Activated naive CD8-positive, alpha-beta T cell treated with anti-CD3 and anti-CD28 coated beads for 36 hours (primary cell): ENCODE data around the gene RIMKLA. TPM values are rescaled to one million over a fixed set of nuclear protein-coding genes. Genes with fewer than 3 reads are reported as not detected.

Experiments used
- DNase-seq: peaks from one replicate; pipeline ENCODE4 v3.0.0; 2021
- H3K27ac Mint-ChIP-seq: one replicate; pipeline ENCODE4 v1.8.0; 2022; ENCODE audit warnings: mild to moderate bottlenecking, moderate library complexity, mixed read lengths
- H3K27me3 Mint-ChIP-seq: one replicate; pipeline ENCODE4 v1.8.0; 2022; ENCODE audit warnings: mild to moderate bottlenecking, mixed read lengths
- H3K36me3 Mint-ChIP-seq: one replicate; pipeline ENCODE4 v1.8.0; 2021; ENCODE audit warnings: mild to moderate bottlenecking, mixed read lengths
- H3K4me1 Mint-ChIP-seq: one replicate; pipeline ENCODE4 v1.8.0; 2021; ENCODE audit warnings: mixed read lengths
- H3K4me3 Mint-ChIP-seq: one replicate; pipeline ENCODE4 v1.8.0; 2022; ENCODE audit warnings: mild to moderate bottlenecking, moderate library complexity, mixed read lengths
- H3K9me3 Mint-ChIP-seq: one replicate; pipeline ENCODE4 v1.8.0; 2022; ENCODE audit warnings: mixed read lengths
- total RNA-seq, 2 experiments: library from RNA; stranded (reverse); gene quantifications; one replicate each; pipeline ENCODE4 v1.2.3, GENCODE V29; 2021

The RIMKLA gene
- total RNA-seq, 2 experiments from 2014 or later: 6.3 to 8.1 TPM

DNA sequence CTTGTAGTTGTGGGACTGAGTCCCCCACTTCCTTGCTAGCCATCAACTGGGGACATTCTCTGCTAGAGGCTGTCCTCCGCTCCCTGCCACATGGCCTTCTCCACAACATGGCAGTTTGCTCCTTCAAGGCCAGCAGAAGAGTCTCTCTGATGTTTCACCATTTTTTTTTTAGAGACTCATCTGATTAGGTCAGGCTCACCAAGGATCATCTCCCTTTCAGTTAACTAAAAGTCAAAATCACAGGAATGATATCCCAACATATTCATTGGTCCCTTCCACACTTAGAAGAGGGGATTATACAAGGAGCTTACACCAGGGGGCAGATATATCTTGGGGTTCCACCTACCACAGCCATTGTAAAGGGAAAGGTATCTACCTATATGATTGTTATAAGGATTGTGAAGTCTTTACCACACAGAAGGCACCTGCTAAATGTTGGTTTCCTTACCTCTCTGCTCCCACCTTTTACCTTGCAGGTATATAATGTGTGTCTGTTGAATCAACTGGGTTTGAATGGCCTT is 23.3 kb downstream of the RIMKLA start:
- Mint-ChIP-seq H3K4me3 (no peak overlapping the region), H3K9me3 (no peaks in the 10 kb centered on the region), H3K36me3 (peaks cover 2% of the 10 kb centered on the region), H3K4me1 (no peaks in the 10 kb centered on the region), H3K27me3 (peaks cover 7% of the 10 kb centered on the region), H3K27ac (no peak overlapping the region)
- DNase-seq: no peak

DNA sequence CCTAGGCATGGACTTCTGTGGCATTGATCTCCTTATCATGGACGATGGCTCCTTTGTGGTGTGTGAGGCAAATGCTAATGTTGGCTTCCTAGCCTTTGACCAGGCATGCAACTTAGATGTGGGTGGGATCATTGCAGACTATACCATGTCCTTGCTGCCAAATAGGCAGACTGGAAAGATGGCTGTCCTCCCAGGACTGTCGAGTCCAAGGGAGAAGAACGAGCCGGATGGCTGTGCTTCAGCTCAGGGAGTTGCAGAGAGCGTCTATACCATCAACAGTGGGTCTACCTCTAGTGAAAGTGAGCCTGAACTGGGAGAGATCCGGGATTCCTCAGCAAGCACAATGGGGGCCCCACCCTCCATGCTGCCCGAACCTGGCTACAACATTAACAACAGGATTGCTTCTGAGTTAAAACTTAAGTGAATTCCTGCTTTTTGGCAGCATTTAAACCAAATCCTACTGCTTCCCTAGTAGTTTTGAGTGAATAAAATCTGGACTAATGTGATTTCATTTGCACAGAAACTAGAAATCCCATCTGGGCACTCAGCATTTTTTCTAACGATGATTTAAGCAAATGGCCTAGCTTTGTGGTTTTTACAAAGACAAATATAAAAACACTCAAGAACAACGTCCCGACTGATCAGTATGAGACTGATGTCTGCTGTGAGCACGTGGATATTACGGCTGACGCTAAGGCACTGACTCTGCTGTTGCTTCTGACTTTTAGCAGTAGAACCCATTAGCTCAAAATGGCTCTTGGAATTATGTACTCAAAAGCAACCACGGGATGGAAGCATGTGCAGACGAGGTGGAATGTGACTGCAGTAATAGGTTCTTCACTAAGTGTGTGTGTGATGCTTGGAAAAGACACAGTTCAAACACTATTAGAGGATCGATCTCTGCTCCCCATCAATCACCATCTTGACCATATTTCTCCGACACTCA is 34.2 kb downstream of the RIMKLA start:
- no peak overlapping the region for H3K4me3 Mint-ChIP-seq
- no peak overlapping the region for H3K27ac Mint-ChIP-seq
- H3K4me1 Mint-ChIP-seq: no peaks in the 10 kb centered on the region
- H3K9me3 Mint-ChIP-seq: no peaks in the 10 kb centered on the region
- H3K27me3 Mint-ChIP-seq: no peaks in the 10 kb centered on the region
- DNase-seq: no peak
- peaks cover 2% of the 10 kb centered on the region for H3K36me3 Mint-ChIP-seq

DNA sequence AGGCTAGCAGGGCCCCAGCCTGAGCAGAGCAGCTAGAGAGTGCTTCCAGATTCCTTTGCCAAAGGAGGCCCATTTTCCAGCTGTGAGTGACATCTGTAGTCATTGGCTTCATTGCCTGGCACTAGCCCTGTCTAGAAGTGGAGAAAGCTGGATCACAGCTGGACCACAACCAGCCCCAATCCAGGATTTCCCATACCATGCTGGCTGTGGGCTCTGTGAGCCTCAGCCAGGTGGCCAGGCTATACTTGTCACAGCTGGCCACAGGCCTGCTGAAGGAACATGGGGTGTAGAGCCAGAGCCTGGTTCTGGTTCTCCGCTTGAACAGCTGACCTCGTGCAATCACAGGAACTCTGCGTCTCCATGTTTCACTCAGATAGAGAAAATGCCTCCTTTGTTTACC is 36.6 kb downstream of the RIMKLA start:
- H3K27me3 Mint-ChIP-seq: no peaks in the 10 kb centered on the region
- H3K27ac Mint-ChIP-seq: no peak overlapping the region
- no peaks in the 10 kb centered on the region for H3K4me1 Mint-ChIP-seq
- no peak for DNase-seq
- no peaks in the 10 kb centered on the region for H3K9me3 Mint-ChIP-seq
- peaks cover 2% of the 10 kb centered on the region for H3K36me3 Mint-ChIP-seq
- no peak overlapping the region for H3K4me3 Mint-ChIP-seq

DNA sequence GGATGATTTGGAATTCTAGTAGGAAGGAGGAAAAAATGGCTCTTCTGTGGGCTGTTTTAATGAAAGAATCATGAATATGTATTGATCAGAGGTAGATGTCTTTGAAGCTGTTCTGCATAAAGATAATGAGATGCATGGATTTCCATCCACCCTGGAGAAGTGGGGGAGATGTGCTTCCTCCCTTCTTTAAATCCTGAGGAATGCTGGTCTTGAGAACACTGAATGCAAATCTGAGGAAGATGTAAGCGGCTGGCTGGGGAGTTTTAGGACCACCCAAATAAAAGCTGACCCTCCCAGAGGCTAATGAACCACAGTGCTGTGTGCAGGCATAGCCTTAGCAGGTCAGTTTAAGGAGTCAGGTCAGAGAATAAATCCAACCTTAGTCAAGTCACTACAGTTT is 37.9 kb downstream of the RIMKLA start:
- H3K4me1 Mint-ChIP-seq: no peaks in the 10 kb centered on the region
- H3K27ac Mint-ChIP-seq: no peak overlapping the region
- no peak for DNase-seq
- no peak overlapping the region for H3K4me3 Mint-ChIP-seq
- H3K27me3 Mint-ChIP-seq: no peaks in the 10 kb centered on the region
- H3K36me3 Mint-ChIP-seq: peaks cover 2% of the 10 kb centered on the region
- no peaks in the 10 kb centered on the region for H3K9me3 Mint-ChIP-seq

DNA sequence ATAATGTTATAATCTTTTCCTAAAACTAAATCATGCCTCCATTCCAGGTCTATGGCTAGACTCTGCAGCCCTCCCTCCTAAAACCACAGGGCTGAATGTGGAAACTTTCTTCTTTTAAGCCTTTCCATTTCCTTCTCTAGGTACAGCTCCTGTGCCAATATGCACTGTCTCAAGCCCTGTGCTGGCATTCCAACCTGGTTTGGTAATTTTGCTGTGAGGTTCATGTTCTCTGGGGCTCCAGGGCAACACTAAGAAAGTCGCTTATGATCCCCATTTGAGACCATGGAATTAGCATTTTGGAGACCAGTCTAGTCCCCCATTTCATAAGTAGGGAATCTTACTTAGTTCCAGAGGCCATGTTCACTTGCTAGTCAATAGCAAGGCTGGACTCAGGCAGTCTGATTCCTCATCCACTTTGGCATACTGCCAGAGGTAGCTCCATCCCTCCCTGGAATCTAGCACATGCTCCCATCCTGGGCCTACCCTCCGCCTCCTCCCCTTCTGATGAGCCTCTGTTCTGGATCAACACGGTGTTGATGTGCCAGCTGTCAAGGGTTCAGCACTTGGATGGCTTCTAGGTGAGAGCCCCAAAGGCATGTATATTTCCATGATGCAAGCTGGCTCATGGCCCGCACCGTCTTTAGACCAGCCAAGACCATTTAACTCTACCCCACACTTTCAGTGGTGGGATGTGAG is 38.7 kb downstream of the RIMKLA start:
- Mint-ChIP-seq H3K4me3 (no peak overlapping the region), H3K36me3 (peaks cover 2% of the 10 kb centered on the region), H3K27me3 (no peaks in the 10 kb centered on the region), H3K4me1 (no peaks in the 10 kb centered on the region), H3K9me3 (no peaks in the 10 kb centered on the region), H3K27ac (no peak overlapping the region)
- DNase-seq: no peak

DNA sequence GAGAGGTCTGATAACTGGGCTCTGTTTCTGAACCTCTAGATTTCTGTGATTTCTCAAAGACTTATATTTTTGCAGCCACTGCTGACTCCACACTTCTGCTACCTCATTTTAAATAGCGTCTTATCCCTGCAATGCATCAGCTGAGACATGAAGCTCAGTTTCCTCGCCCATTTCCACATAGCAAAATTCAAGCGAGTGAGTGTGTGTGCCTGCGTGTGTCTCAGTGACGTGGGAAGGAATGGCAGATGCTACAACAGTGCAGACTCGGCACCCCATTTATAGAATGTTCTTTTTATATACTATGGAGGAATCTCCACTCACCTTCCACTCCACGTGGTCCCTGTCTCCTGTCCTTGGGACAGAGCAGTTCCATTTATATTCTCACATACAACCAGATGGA is 39.5 kb downstream of the RIMKLA start:
- H3K27me3 Mint-ChIP-seq: no peaks in the 10 kb centered on the region
- no peak for DNase-seq
- no peaks in the 10 kb centered on the region for H3K36me3 Mint-ChIP-seq
- no peaks in the 10 kb centered on the region for H3K9me3 Mint-ChIP-seq
- H3K27ac Mint-ChIP-seq: no peak overlapping the region
- no peak overlapping the region for H3K4me3 Mint-ChIP-seq
- no peaks in the 10 kb centered on the region for H3K4me1 Mint-ChIP-seq

DNA sequence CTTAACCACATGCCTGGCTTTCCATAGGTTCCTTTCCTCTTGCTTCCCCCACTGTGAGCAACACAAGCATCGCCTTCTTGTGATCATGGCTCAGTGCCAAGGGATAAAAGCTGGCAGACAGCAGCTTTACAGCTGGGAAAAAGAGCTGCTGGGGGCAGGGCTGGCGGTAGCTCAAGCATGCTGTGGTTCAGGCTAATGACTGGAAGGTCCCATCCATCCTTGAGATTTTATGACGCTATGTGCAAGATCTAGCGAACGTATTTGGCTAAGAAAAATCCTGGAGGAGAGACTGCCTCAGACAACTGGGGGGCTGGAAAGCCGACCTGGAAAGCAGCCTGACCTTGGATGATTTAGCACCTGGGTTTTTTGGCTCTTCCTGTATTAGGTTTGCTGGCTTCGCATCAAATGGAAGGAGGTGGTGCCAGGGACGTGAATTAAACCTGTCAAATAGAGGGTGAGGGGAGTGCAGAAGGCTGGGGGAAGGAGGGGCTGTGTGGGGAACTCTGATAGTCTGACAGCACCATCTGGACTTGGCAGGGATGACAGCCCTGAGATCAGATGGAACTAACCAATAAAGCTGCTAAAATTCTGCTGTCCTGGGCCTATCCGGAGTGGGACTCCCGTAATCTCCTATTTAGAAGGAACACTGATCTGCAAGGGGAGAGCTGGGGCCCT is 40.5 kb downstream of the RIMKLA start:
- H3K4me1 Mint-ChIP-seq: no peaks in the 10 kb centered on the region
- H3K27ac Mint-ChIP-seq: no peak overlapping the region
- no peak for DNase-seq
- H3K36me3 Mint-ChIP-seq: no peaks in the 10 kb centered on the region
- H3K4me3 Mint-ChIP-seq: no peak overlapping the region
- H3K9me3 Mint-ChIP-seq: no peaks in the 10 kb centered on the region
- no peaks in the 10 kb centered on the region for H3K27me3 Mint-ChIP-seq

DNA sequence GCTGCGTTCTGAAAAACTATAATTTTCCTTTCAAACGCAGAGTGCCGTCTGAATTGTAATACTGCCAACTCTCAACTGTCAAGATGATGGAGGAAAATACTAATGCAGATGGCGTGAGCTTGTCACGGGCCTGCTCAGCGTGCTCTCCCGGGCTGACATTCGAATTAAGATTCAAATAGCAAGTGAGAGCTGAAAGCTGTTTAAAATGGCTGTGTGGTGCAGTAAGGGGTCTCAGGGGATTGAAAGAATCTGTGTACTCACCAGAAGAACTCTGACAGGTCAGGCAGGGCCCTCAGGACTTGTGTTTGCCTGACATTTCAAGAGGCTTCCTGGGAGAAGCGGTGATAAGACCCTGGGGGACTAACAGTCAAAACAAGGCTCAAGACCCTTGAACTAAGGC is 42.1 kb downstream of the RIMKLA start:
- DNase-seq: no peak
- Mint-ChIP-seq H3K4me3 (no peak overlapping the region), H3K36me3 (no peaks in the 10 kb centered on the region), H3K4me1 (no peaks in the 10 kb centered on the region), H3K27me3 (no peaks in the 10 kb centered on the region), H3K9me3 (no peaks in the 10 kb centered on the region), H3K27ac (no peak overlapping the region)

DNA sequence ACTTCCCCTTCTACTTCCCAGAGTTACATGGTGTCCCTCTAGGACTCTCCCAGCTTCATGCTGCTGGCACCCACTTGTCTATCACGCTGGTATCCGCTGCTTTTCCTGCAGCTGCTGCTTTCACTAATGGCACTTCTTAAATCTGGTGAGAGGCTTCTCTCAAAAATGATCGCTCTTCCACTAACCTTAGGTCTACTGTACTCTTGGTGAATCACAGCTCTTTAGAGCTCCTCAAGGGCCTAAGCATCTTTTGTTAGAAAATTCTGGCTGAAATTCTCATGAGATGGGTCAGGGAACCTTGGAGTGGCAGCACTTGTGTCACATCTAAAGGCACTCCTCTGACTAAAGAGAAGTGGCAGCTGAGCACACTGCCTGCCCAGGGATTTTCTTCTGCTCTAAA is 43.1 kb downstream of the RIMKLA start:
- H3K27me3 Mint-ChIP-seq: no peaks in the 10 kb centered on the region
- H3K27ac Mint-ChIP-seq: no peak overlapping the region
- DNase-seq: no peak
- H3K4me3 Mint-ChIP-seq: no peak overlapping the region
- H3K36me3 Mint-ChIP-seq: no peaks in the 10 kb centered on the region
- H3K4me1 Mint-ChIP-seq: no peaks in the 10 kb centered on the region
- H3K9me3 Mint-ChIP-seq: no peaks in the 10 kb centered on the region

DNA sequence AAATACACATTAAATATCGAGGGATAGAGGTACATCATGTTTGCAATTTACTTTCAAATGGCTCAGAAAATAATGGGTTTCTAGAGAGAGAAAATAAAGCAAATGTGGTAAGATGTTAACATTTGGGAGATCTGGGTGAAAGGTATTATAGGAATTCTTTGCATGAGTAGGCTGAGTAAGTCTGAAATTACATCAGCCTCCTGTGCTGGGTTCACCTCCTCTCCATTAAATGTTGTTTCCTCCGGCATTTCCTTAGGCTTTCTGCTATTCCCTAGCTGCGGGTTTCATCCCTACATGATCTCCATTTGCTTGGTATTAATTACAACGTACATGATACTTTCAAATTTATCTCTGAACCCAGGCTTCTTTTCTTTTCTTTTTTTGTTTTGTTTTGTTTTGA is 43.6 kb downstream of the RIMKLA start:
- H3K27me3 Mint-ChIP-seq: no peaks in the 10 kb centered on the region
- DNase-seq: no peak
- H3K4me3 Mint-ChIP-seq: no peak overlapping the region
- no peak overlapping the region for H3K27ac Mint-ChIP-seq
- H3K9me3 Mint-ChIP-seq: no peaks in the 10 kb centered on the region
- H3K4me1 Mint-ChIP-seq: no peaks in the 10 kb centered on the region
- H3K36me3 Mint-ChIP-seq: no peaks in the 10 kb centered on the region

DNA sequence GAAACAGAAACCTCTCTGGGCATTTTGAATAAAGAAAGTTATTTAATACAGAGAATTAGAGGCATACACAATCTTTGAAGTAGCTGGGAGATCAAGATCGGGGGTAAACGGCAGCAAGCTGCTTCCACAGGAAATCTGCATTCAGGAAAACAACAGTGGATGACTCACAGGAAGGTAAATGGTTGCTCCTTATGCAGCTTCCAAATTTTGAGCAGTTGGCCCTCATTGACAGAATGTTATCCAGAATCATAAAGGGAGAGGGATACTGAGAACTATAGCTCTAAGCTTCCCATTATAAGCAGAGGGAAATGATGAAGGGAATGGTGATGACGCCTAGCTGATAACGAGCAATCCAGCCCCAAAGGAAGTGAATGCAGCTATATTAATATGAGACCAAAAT is 46.6 kb downstream of the RIMKLA start:
- Mint-ChIP-seq H3K27me3 (no peaks in the 10 kb centered on the region), H3K27ac (no peak overlapping the region), H3K9me3 (no peaks in the 10 kb centered on the region), H3K4me1 (no peaks in the 10 kb centered on the region), H3K4me3 (no peak overlapping the region), H3K36me3 (no peaks in the 10 kb centered on the region)
- no peak for DNase-seq

DNA sequence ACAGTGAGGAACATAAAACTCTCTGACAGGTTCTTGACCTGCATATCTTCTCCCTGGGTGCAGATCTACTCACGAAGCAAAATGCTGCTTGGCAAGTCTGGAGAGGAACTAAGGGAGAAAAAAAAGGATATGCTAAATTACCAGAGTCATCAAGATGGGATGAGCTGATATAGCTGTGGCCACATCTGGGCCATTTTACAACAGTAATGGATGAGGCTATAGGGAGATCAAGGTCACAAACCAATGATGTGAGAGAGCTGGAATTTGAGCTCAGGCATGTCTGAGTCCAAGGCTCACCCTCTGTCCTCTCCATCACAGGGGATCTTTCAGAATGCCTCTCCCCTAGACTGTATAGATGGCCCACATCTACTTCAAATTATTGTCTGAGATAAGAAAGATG is 49.0 kb downstream of the RIMKLA start:
- DNase-seq: no peak
- no peaks in the 10 kb centered on the region for H3K36me3 Mint-ChIP-seq
- no peaks in the 10 kb centered on the region for H3K4me1 Mint-ChIP-seq
- no peak overlapping the region for H3K4me3 Mint-ChIP-seq
- H3K9me3 Mint-ChIP-seq: no peaks in the 10 kb centered on the region
- no peak overlapping the region for H3K27ac Mint-ChIP-seq
- no peaks in the 10 kb centered on the region for H3K27me3 Mint-ChIP-seq

DNA sequence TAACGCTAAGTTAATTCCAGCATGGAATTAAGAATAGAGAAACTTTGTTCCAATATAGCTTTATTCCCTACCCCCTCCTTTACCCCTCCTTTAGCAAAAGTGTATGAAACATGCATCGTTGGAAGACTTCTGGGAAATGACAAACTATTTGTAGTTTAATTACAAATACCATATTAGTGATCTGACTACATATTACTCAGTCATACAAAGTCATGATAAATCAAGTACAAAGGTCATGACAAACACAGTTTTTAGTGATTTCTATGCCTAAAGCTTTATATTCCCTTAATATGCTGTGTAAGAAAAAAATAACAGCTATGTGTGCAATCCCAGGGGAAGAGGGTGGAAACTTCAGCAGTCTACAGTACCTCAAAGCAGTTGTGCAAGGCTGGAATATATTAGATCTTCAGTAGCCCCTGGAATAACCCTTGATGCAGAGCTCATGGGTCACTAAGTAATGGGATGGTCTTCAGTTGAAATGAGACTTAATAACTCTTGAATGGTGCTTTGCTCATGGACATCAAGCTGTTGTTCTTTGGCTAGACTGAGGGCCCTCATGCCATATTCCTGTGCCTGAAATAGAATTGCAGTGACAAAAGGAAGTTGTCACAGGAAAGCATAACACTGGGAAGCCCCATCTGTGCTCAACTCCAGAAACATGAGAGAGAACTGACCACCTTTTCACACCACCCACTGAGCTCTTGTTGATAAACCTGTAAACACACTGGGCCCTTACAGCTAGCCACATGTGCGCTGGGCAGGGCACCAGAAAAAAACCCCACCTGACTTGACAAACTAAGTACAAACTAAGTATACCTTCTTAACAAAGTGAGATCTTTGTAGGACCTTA is 49.9 kb downstream of the RIMKLA start:
- H3K27ac Mint-ChIP-seq: no peak overlapping the region
- H3K4me1 Mint-ChIP-seq: no peaks in the 10 kb centered on the region
- H3K4me3 Mint-ChIP-seq: no peak overlapping the region
- no peaks in the 10 kb centered on the region for H3K27me3 Mint-ChIP-seq
- no peak for DNase-seq
- no peaks in the 10 kb centered on the region for H3K36me3 Mint-ChIP-seq
- no peaks in the 10 kb centered on the region for H3K9me3 Mint-ChIP-seq

DNA sequence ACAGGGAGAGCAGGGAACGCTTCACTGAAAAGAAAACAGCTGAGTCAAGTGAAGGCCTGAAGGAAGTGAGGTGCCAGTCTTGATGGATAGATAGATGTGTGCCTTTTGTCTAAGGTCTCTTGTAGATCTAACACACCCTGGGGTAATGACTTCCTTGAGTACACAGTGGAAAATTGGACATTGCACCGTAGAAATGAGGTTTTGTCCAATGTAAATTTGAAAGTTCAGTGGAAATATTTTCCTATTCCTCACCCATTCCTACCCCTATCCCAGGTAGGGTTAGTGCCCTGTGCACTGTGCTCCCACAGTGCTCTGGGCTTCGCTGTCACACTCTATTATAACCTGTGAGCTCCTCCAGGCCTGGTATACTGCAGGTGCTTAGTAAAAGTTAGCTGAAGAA is 50.9 kb downstream of the RIMKLA start:
- DNase-seq: no peak
- no peak overlapping the region for H3K27ac Mint-ChIP-seq
- no peaks in the 10 kb centered on the region for H3K9me3 Mint-ChIP-seq
- H3K36me3 Mint-ChIP-seq: no peaks in the 10 kb centered on the region
- H3K4me1 Mint-ChIP-seq: no peaks in the 10 kb centered on the region
- no peaks in the 10 kb centered on the region for H3K27me3 Mint-ChIP-seq
- H3K4me3 Mint-ChIP-seq: no peak overlapping the region
